K562 (cell line): Measurements from ENCODE around the gene SLBP. TPM values are rescaled to one million over a fixed set of nuclear protein-coding genes. Genes with fewer than 3 reads are reported as not detected.

Source experiments
- ATAC-seq: fragments of 200-7000 bp; cut with Tn5 transposase; 3 replicates; pipeline ENCODE4 v1.9.1; 2020; ENCODE audit warnings: moderate library complexity
- BruUV-seq: library from RNA; stranded (reverse); fragments of 400-500 nt; replicated peaks from 2 replicates; lab custom pipeline; 2021; lab: Mats Ljungman, UMichigan
- CTCF ChIA-PET: fragments of 300-600 bp; formaldehyde crosslinking; extraction: SDS; loops from one replicate; lab custom pipeline; 2021; ENCODE audit warnings: low intra/inter-chr PET ratio; lab: Yijun Ruan, JAX
- POLR2A ChIA-PET: fragments of 300-600, 350-650 bp; sonication (Branson Sonifier 250); formaldehyde crosslinking; extraction: SDS; loops from one replicate; lab custom pipeline; 2021; ENCODE audit warnings: antibody characterized with exemption, inconsistent platforms; lab: Yijun Ruan, JAX
- DNase-seq, 4 experiments: peaks; one replicate each; pipeline versions ENCODE4 v3.0.0 to v3.0.0-alpha.2; 2011 to 2018; ENCODE audit warnings: low spot score in 3 of 4, mixed read lengths in 3 of 4; ENCODE audit errors: extremely low read depth in 1 of 4
- FAIRE-seq: peaks from 2 replicates; lab custom pipeline; 2011; peaks lifted over from hg19 to GRCh38; lab: Jason Lieb, UNC
- H2AFZ ChIP-seq: 2 replicates; pipeline ENCODE4 v1.6.0; 2011; ENCODE audit warnings: low read depth, low read length, control low read depth, inconsistent platforms
- H3K27ac ChIP-seq: fragments of 200-600 bp; 3 replicates; pipeline ENCODE4 v1.8.0; 2011; ENCODE audit warnings: low read depth, mild to moderate bottlenecking, control low read depth, inconsistent platforms, low read length, moderate library complexity, mixed read lengths; ENCODE audit errors: extremely low read depth
- H3K27me3 ChIP-seq, 2 experiments: fragments of 300-600 bp in 1 of 2; 2 replicates in 1 of 2; 3 replicates in 1 of 2; pipeline versions ENCODE4 v1.6.0 to v1.8.0; 2011; ENCODE audit warnings: inconsistent platforms in 2 of 2, low read length in 2 of 2, mild to moderate bottlenecking in 1 of 2, mixed read lengths in 1 of 2, moderate library complexity in 1 of 2; ENCODE audit not compliant: control insufficient read depth in 2 of 2, insufficient read depth in 2 of 2
- H3K36me3 ChIP-seq: fragments of 300-600 bp; 3 replicates; pipeline ENCODE4 v1.8.0; 2011; ENCODE audit warnings: mild to moderate bottlenecking, low read length, inconsistent platforms; ENCODE audit not compliant: control insufficient read depth, insufficient read depth
- H3K4me1 ChIP-seq, 2 experiments: fragments of 200-600 bp in 1 of 2; replicated peaks in 1 of 2; 2 replicates in 1 of 2; 3 replicates in 1 of 2; pipeline versions ENCODE4 v1.5.1 to v1.8.0; 2011; ENCODE audit warnings: inconsistent platforms in 2 of 2, low read length in 2 of 2, mild to moderate bottlenecking in 1 of 2, mixed read lengths in 1 of 2, moderate library complexity in 1 of 2; ENCODE audit not compliant: control insufficient read depth in 2 of 2, insufficient read depth in 2 of 2
- H3K4me2 ChIP-seq: 2 replicates; pipeline ENCODE4 v1.6.1; 2011; ENCODE audit warnings: low read length, control low read depth, inconsistent platforms, mixed read lengths; ENCODE audit not compliant: insufficient read depth
- H3K4me3 ChIP-seq: fragments of 200-600 bp; sonication (generic), shearing (Covaris generic); 2 replicates; pipeline ENCODE4 v1.5.1; 2016; ENCODE audit warnings: control low read depth, inconsistent platforms
- H3K79me2 ChIP-seq: fragments of 200-600 bp; 3 replicates; pipeline ENCODE4 v1.8.0; 2011; ENCODE audit warnings: low read length, inconsistent platforms; ENCODE audit not compliant: control insufficient read depth, insufficient read depth
- H3K9ac ChIP-seq, 2 experiments: 2 replicates each; pipeline versions ENCODE4 v1.6.0 to v1.6.1; 2011; ENCODE audit warnings: low read depth in 2 of 2, low read length in 2 of 2, control low read depth in 1 of 2, inconsistent platforms in 1 of 2, mild to moderate bottlenecking in 1 of 2, mixed read lengths in 1 of 2; ENCODE audit not compliant: insufficient read depth in 1 of 2
- H3K9me1 ChIP-seq: one replicate; pipeline ENCODE4 v1.6.0; 2011; ENCODE audit warnings: inconsistent platforms, mild to moderate bottlenecking, low read length, moderate library complexity; ENCODE audit not compliant: control insufficient read depth, insufficient read depth
- H3K9me3 ChIP-seq: replicated peaks from 2 replicates; pipeline ENCODE4 v1.5.1; 2011; ENCODE audit warnings: low read depth, low read length, inconsistent platforms; ENCODE audit not compliant: control insufficient read depth, insufficient read depth
- H4K20me1 ChIP-seq: replicated peaks from 2 replicates; pipeline ENCODE4 v1.6.1; 2011; ENCODE audit warnings: low read length, inconsistent platforms, mixed read lengths; ENCODE audit not compliant: control insufficient read depth, insufficient read depth
- BHLHE40 ChIP-seq: IDR thresholded peaks from 2 replicates; pipeline ENCODE4 v1.6.1; 2011; ENCODE audit warnings: low read length, improper control_type of control experiment
- GABPB2 ChIP-seq: fragments of 250-450 bp; sonication (Bioruptor Pico); conservative IDR thresholded peaks from 2 replicates; pipeline ENCODE4 v1.5.1; 2021; ENCODE audit warnings: mild to moderate bottlenecking
- L3MBTL2 ChIP-seq: fragments of 450-650 bp; IDR thresholded peaks from 2 replicates; pipeline ENCODE4 v1.6.1; 2016; ENCODE audit warnings: mild to moderate bottlenecking, moderate library complexity
- PML ChIP-seq: IDR thresholded peaks from 2 replicates; pipeline ENCODE4 v1.6.1; 2012; ENCODE audit warnings: low read length, inconsistent platforms
- WGBS: fragments of 100-300 bp; shearing (Covaris generic); methylation state at CpG from one replicate; pipeline ENCODE4 v1.1.6; 2016; ENCODE audit warnings: low coverage, mixed read lengths; ENCODE audit not compliant: insufficient coverage; ENCODE audit errors: missing lambda C conversion rate; 5-methylcytosine and 5-hydroxymethylcytosine counted together
- in situ Hi-C: fragments of 300-500 bp; cut with MboI; formaldehyde crosslinking; loops from 4 replicates; pipeline ENCODE4 v1.15.0; 2018; ENCODE audit warnings: inconsistent platforms, mixed read lengths
- intact Hi-C: fragments of 100-400 bp; cut with micrococcal nuclease; formaldehyde crosslinking; loops from 2 replicates; pipeline ENCODE4 v1.14.2; 2022
- polyA plus RNA-seq, 8 experiments: library from polyadenylated mRNA; depleted of rRNA in 4 of 8; stranded (reverse) in 5 of 8; unstranded in 3 of 8; fragments of >200 nt; fragmentation: Nextera tagmentation in 2 of 8; fragmentation: Illumina TruSeq in 1 of 8; extraction: Ambion mirVana in 2 of 8; extraction: Trizol in 1 of 8; gene quantifications; 2 replicates each; pipeline versions ENCODE4 v1.2.1 to v1.2.3, GENCODE V29; 2011 to 2014; ENCODE audit warnings: inconsistent platforms in 1 of 8, missing spikeins in 1 of 8
- total RNA-seq, 7 experiments: library from RNA; depleted of rRNA in 6 of 7; stranded (reverse); fragments of >200 nt in 6 of 7; fragmentation: Illumina TruSeq in 2 of 7; extraction: Trizol in 2 of 7; gene quantifications; 2 replicates each; pipeline versions ENCODE4 v1.2.1 to v1.2.3, GENCODE V29; 2011 to 2021; ENCODE audit warnings: low replicate concordance in 1 of 7
- TF ChIP-seq, protein P1 (sequence below), 3 experiments: fragments of 200-800 bp in 1 of 3; sonication (Bioruptor generic) in 1 of 3; sonication (generic) in 1 of 3; formaldehyde crosslinking in 1 of 3; IDR thresholded peaks; 2 replicates each; pipeline versions ENCODE4 v1.6.1 to v1.8.0; 2016 to 2022; ENCODE audit warnings: mild to moderate bottlenecking in 2 of 3, missing compliant biosample characterization in 2 of 3, missing genetic modification characterization in 2 of 3, missing genetic modification reagents in 1 of 3
- TF ChIP-seq, protein P2 (sequence below), 2 experiments: IDR thresholded peaks; 2 replicates each; pipeline ENCODE4 v1.6.1; 2011; ENCODE audit warnings: borderline replicate concordance in 1 of 2, control low read depth in 1 of 2, low read depth in 1 of 2, low read length in 1 of 2, mild to moderate bottlenecking in 1 of 2, mixed read lengths in 1 of 2, moderate library complexity in 1 of 2; ENCODE audit not compliant: insufficient read depth in 1 of 2, insufficient read length in 1 of 2, poor library complexity in 1 of 2, severe bottlenecking in 1 of 2; ENCODE audit errors: extremely low read depth in 1 of 2
- TF ChIP-seq, protein P3 (sequence below): fragments of 450-650 bp; IDR thresholded peaks from 2 replicates; pipeline ENCODE4 v1.6.1; 2016
- TF ChIP-seq, protein P4 (sequence below): fragments of 200-800 bp; sonication (Bioruptor generic); IDR thresholded peaks from 2 replicates; pipeline ENCODE4 v1.6.1; 2017; ENCODE audit warnings: missing genetic modification characterization, missing compliant biosample characterization

Gene SLBP
- total and polyA plus RNA-seq, 9 of the 15 experiments (the other 6 are each of a cell fraction or from before 2014, with no cell fraction given): 49.4 to 221 (median 162) TPM

DNA sequence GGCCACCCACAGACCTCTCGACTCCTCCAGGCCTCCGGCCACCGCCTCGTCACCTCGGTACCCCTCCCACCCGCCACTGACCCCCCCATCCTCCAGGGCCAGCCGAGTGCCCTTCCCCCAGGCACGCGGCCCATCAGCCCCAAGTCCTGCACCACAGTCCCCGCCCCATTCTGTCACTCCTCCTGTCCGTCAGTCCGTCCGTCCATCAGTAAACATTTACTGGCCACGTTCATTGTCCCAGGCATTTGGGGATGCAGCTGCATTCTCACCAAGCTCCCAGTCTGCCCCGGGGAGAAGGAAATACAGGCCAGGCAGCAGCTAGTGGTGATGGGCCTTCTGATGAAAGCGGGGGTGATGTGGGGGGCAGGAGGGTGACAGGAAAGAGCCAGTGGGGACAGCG is 45.7 kb upstream of the SLBP start:
- CTCF ChIA-PET: no interaction called here

More for the DNA sequence above, 45.7 kb upstream of the SLBP start:
- peaks cover 15 to 97% of the 10 kb centered on the region in 2 experiments; a peak in 4 of 5 replicates for H3K4me1 ChIP-seq
- no peak overlapping the region for H3K27ac ChIP-seq
- no peaks in the 10 kb centered on the region for H3K36me3 ChIP-seq
- ATAC-seq (peak; percentile 19), DNase-seq (peak; percentile 46 to 64 (median 54)), FAIRE-seq (peak; percentile 46)
- intact Hi-C loops (no loop called here), in situ Hi-C loops (no loop called here)
- POLR2A ChIA-PET: interaction anchor here (0.6 to 1.2 kb wide), 4 partner anchors 10 to 201 kb away, joined by 3 to 5 read pairs (median 3); partner anchors contain the start of genes TACC3 and TMEM129
- no peaks in the 10 kb centered on the region for H3K27me3 ChIP-seq
- H3K79me2 ChIP-seq: no peaks in the 10 kb centered on the region
- no peaks in the 10 kb centered on the region for H3K9me3 ChIP-seq
- 14% methylated on average over 9 of the region's 17 CpGs for WGBS
- no peaks in the 10 kb centered on the region for H3K9me1 ChIP-seq
- H2AFZ ChIP-seq: peak overlapping the region; percentile 72; the same call in 1 of the 2 replicates
- no peaks in the 10 kb centered on the region for H4K20me1 ChIP-seq
- TF ChIP-seq PML (no peak), BHLHE40 (0 out of 2 replicates have a peak, but pooled peaks have one; percentile 28), GABPB2 (CRISPR knock-in tag) (no peak), L3MBTL2 (no peak)
- TF ChIP-seq, protein P1, sequence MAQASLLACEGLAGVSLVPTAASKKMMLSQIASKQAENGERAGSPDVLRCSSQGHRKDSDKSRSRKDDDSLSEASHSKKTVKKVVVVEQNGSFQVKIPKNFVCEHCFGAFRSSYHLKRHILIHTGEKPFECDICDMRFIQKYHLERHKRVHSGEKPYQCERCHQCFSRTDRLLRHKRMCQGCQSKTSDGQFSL (CRISPR knock-in tag; IDR thresholded peaks at IDR 0.05): 0 out of 2 replicates have a peak, but pooled peaks have one; percentile 28
- TF ChIP-seq, protein P1 (tag; IDR thresholded peaks at IDR 0.05): no peak
- TF ChIP-seq, protein P2, sequence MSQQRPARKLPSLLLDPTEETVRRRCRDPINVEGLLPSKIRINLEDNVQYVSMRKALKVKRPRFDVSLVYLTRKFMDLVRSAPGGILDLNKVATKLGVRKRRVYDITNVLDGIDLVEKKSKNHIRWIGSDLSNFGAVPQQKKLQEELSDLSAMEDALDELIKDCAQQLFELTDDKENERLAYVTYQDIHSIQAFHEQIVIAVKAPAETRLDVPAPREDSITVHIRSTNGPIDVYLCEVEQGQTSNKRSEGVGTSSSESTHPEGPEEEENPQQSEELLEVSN (IDR thresholded peaks at IDR 0.05; ENCODE audit: borderline replicate concordance in 1 of 2, extremely low read depth in 1 of 2, insufficient read depth in 1 of 2, insufficient read length in 1 of 2, low read depth in 1 of 2, low read length in 1 of 2, poor library complexity in 1 of 2, severe bottlenecking in 1 of 2): peak in 1 of 2 experiments; percentile 27
- TF ChIP-seq, protein P3, sequence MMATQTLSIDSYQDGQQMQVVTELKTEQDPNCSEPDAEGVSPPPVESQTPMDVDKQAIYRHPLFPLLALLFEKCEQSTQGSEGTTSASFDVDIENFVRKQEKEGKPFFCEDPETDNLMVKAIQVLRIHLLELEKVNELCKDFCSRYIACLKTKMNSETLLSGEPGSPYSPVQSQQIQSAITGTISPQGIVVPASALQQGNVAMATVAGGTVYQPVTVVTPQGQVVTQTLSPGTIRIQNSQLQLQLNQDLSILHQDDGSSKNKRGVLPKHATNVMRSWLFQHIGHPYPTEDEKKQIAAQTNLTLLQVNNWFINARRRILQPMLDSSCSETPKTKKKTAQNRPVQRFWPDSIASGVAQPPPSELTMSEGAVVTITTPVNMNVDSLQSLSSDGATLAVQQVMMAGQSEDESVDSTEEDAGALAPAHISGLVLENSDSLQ: peak; percentile 83
- TF ChIP-seq, protein P4, sequence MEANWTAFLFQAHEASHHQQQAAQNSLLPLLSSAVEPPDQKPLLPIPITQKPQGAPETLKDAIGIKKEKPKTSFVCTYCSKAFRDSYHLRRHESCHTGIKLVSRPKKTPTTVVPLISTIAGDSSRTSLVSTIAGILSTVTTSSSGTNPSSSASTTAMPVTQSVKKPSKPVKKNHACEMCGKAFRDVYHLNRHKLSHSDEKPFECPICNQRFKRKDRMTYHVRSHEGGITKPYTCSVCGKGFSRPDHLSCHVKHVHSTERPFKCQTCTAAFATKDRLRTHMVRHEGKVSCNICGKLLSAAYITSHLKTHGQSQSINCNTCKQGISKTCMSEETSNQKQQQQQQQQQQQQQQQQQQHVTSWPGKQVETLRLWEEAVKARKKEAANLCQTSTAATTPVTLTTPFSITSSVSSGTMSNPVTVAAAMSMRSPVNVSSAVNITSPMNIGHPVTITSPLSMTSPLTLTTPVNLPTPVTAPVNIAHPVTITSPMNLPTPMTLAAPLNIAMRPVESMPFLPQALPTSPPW (CRISPR knock-in tag): 0 out of 2 replicates have a peak, but pooled peaks have one; percentile 25
- 0 out of 4 replicates have a peak overlapping the region, but pooled peaks of 1 of the 2 experiments have one; percentile 21 for H3K9ac ChIP-seq
- no peak overlapping the region for H3K4me3 ChIP-seq
- BruUV-seq: no TSS peak
- no peak overlapping the region for H3K4me2 ChIP-seq
